ENCODE data around the gene ACTR3C.

DNA sequence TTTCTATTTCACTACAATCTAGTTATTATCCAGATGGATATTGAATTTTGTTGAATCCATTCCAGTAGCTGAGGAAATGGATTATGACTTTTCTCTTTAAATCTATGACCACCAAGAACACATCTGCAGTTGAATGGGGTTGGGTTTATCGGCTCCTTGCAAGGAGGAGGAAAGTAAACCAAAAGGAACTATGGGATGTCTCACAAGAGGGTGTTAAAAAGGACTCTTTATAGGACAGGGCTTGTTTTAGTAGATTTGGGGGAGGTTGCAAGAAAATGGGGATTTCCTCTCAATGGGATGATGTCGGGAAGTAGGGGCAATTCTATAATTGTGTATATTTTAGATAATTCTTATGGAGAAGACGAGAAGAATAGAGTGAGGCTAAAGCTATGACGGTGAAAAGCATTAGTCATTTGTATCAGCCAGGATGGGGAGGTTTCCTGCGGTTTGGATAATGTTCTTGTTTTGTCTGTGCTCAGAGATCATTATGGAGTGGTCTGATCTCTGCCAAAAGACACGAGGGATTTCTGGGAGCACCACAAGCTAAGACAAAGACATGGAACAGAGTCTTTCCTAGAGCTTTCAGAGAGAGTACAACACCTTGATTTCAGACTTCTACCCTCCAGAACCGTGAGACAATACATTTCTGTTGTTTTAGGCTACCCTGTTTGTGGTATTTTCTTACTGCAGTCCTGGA, 5.4 kb downstream of the ACTR3C start:
- TF ChIP-seq CTCF (IDR thresholded peaks at IDR 0.05 in 4 of 5, conservative IDR thresholded peaks at IDR 0.05 in 1 of 5) (no peak), POLR2A (IDR thresholded peaks at IDR 0.05) (no peak)
